ENCODE results near the gene KPNB1. TPM values are rescaled to one million over a fixed set of nuclear protein-coding genes. Genes with fewer than 3 reads are reported as not detected.

KPNB1 gene
- polyA plus RNA-seq, 1 donor (not counting 4 experiments of a cell fraction or from before 2014, with no cell fraction given): 220 TPM

GRCh38 chr17:47726796-47727703, 77.3 kb downstream of the KPNB1 start:
- TF ChIP-seq EZH2 (IDR thresholded peaks at IDR 0.05; ENCODE audit: low read length): no peak
- no peak for TF ChIP-seq CTCF (optimal IDR thresholded peaks at IDR 0.05 in 1 of 3, IDR thresholded peaks at IDR 0.05 in 1 of 3, conservative IDR thresholded peaks at IDR 0.05 in 1 of 3; ENCODE audit: extremely low read depth in 1 of 3, insufficient read depth in 2 of 3, low read length in 3 of 3)
- Histone ChIP-seq H3K4me3 (ENCODE audit: control insufficient read depth in 2 of 3, extremely low read depth in 1 of 3, insufficient read depth in 2 of 3, low read depth in 1 of 3, low read length in 3 of 3) (no peak overlapping the region), H3K4me2 (ENCODE audit: control insufficient read depth, extremely low read depth, insufficient read depth, low read depth, low read length) (no peak overlapping the region), H3K9me3 (ENCODE audit: control insufficient read depth, low read depth, low read length) (no peaks in the 10 kb centered on the region), H3K4me1 (ENCODE audit: control insufficient read depth, extremely low read depth, insufficient read depth, low read length) (no peaks in the 10 kb centered on the region), H3K9ac (ENCODE audit: control insufficient read depth, extremely low read depth, insufficient read depth, low read length) (no peak overlapping the region), H3K27me3 (ENCODE audit: control insufficient read depth, extremely low read depth, insufficient read depth, low read length) (peaks cover 26% of the 10 kb centered on the region), H2AFZ (ENCODE audit: control insufficient read depth, low read length) (no peak overlapping the region), H4K20me1 (ENCODE audit: control insufficient read depth, extremely low read depth, insufficient read depth, low read length) (no peaks in the 10 kb centered on the region), H3K9me1 (ENCODE audit: control insufficient read depth, extremely low read depth, insufficient read depth, low read length) (no peaks in the 10 kb centered on the region), H3K36me3 (ENCODE audit: control insufficient read depth in 2 of 2, extremely low read depth in 1 of 2, insufficient read depth in 2 of 2, low read length in 2 of 2) (no peaks in the 10 kb centered on the region), H3K79me2 (ENCODE audit: control insufficient read depth, insufficient read depth, low read length) (no peaks in the 10 kb centered on the region), H3K27ac (ENCODE audit: control insufficient read depth, insufficient read depth, low read length) (no peak overlapping the region)
- dilution Hi-C loops (cut with MboI; ENCODE audit: extremely low pct_ligation_motif_present, low sequenced_read_pairs): no loop called here
- FAIRE-seq: no peak
- DNase-seq (ENCODE audit: low read depth, low spot score): no peak

GRCh38 chr17:47727704-47728036, 78.0 kb downstream of the KPNB1 start:
- Histone ChIP-seq H3K9me1 (ENCODE audit: control insufficient read depth, extremely low read depth, insufficient read depth, low read length) (no peaks in the 10 kb centered on the region), H3K27ac (ENCODE audit: control insufficient read depth, insufficient read depth, low read length) (no peak overlapping the region), H3K9ac (ENCODE audit: control insufficient read depth, extremely low read depth, insufficient read depth, low read length) (no peak overlapping the region), H3K36me3 (ENCODE audit: control insufficient read depth in 2 of 2, extremely low read depth in 1 of 2, insufficient read depth in 2 of 2, low read length in 2 of 2) (no peaks in the 10 kb centered on the region), H3K4me3 (ENCODE audit: control insufficient read depth in 2 of 3, extremely low read depth in 1 of 3, insufficient read depth in 2 of 3, low read depth in 1 of 3, low read length in 3 of 3) (no peak overlapping the region), H3K27me3 (ENCODE audit: control insufficient read depth, extremely low read depth, insufficient read depth, low read length) (peaks cover 27% of the 10 kb centered on the region), H3K79me2 (ENCODE audit: control insufficient read depth, insufficient read depth, low read length) (no peaks in the 10 kb centered on the region), H3K4me1 (ENCODE audit: control insufficient read depth, extremely low read depth, insufficient read depth, low read length) (no peaks in the 10 kb centered on the region), H4K20me1 (ENCODE audit: control insufficient read depth, extremely low read depth, insufficient read depth, low read length) (no peaks in the 10 kb centered on the region), H2AFZ (ENCODE audit: control insufficient read depth, low read length) (no peak overlapping the region), H3K9me3 (ENCODE audit: control insufficient read depth, low read depth, low read length) (no peaks in the 10 kb centered on the region), H3K4me2 (ENCODE audit: control insufficient read depth, extremely low read depth, insufficient read depth, low read depth, low read length) (no peak overlapping the region)
- TF ChIP-seq CTCF (optimal IDR thresholded peaks at IDR 0.05 in 1 of 3, IDR thresholded peaks at IDR 0.05 in 1 of 3, conservative IDR thresholded peaks at IDR 0.05 in 1 of 3; ENCODE audit: extremely low read depth in 1 of 3, insufficient read depth in 2 of 3, low read length in 3 of 3): no peak
- TF ChIP-seq EZH2 (IDR thresholded peaks at IDR 0.05; ENCODE audit: low read length): no peak
- DNase-seq (ENCODE audit: low read depth, low spot score): no peak
- no peak for FAIRE-seq
- dilution Hi-C loops (cut with MboI; ENCODE audit: extremely low pct_ligation_motif_present, low sequenced_read_pairs): no loop called here

Measured in keratinocyte (primary cell).